SK-N-SH (cell line): ENCODE data around the gene ARID5A. TPM values are rescaled to one million over a fixed set of nuclear protein-coding genes. Genes with fewer than 3 reads are reported as not detected.

Source experiments
- CTCF ChIA-PET: fragments of 300-600, 350-600 bp; formaldehyde crosslinking; extraction: SDS; loops from one replicate; lab custom pipeline; 2021; lab: Yijun Ruan, JAX
- POLR2A ChIA-PET: fragments of 350-600 bp; sonication (Branson Sonifier 250); formaldehyde crosslinking; extraction: SDS; loops from one replicate; lab custom pipeline; 2020; ENCODE audit warnings: antibody characterized with exemption, inconsistent platforms; lab: Yijun Ruan, JAX
- DNase-seq: peaks from one replicate; pipeline ENCODE4 v3.0.0; 2012
- H2AFZ ChIP-seq: fragments of 200-600 bp; sonication (generic); 2 replicates; pipeline ENCODE4 v1.8.1; 2016; ENCODE audit warnings: antibody characterized with exemption, mild to moderate bottlenecking, low read depth
- H3F3A ChIP-seq: fragments of 200-600 bp; sonication (generic); replicated peaks from 2 replicates; pipeline ENCODE3; 2016; ENCODE audit warnings: antibody characterized with exemption, mild to moderate bottlenecking; ENCODE audit not compliant: insufficient read depth
- H3K27ac ChIP-seq, 2 experiments: fragments of 200-500 bp in 1 of 2; fragments of 200-600 bp in 1 of 2; sonication (Bioruptor generic) in 1 of 2; sonication (generic), shearing (Covaris generic) in 1 of 2; 2 replicates each; pipeline versions ENCODE4 v1.5.1 to v1.6.1; 2014 to 2016; ENCODE audit warnings: low read depth in 2 of 2, inconsistent platforms in 1 of 2, low read length in 1 of 2, mild to moderate bottlenecking in 1 of 2, mixed read lengths in 1 of 2
- H3K27me3 ChIP-seq: fragments of 200-600 bp; sonication (generic), shearing (Covaris generic); 2 replicates; pipeline ENCODE4 v1.6.1; 2016; ENCODE audit warnings: mixed run types; ENCODE audit not compliant: insufficient read depth
- H3K36me3 ChIP-seq, 2 experiments: fragments of 200-500 bp in 1 of 2; fragments of 200-600 bp in 1 of 2; sonication (Bioruptor generic) in 1 of 2; sonication (generic) in 1 of 2; replicated peaks in 1 of 2; 2 replicates each; pipeline versions ENCODE3 to v1.5.1; 2014 to 2016; ENCODE audit warnings: low read length in 1 of 2, mild to moderate bottlenecking in 1 of 2; ENCODE audit not compliant: insufficient read depth in 2 of 2, control insufficient read depth in 1 of 2
- H3K4me1 ChIP-seq, 2 experiments: fragments of 200-500 bp in 1 of 2; fragments of 200-600 bp in 1 of 2; sonication (Bioruptor generic) in 1 of 2; sonication (generic), shearing (Covaris generic) in 1 of 2; 2 replicates each; pipeline versions ENCODE4 v1.5.1 to v1.6.1; 2014 to 2016; ENCODE audit warnings: low read depth in 1 of 2, low read length in 1 of 2, mixed run types in 1 of 2; ENCODE audit not compliant: insufficient read depth in 2 of 2, control insufficient read depth in 1 of 2
- H3K4me2 ChIP-seq: fragments of 200-600 bp; sonication (generic), shearing (Covaris generic); 2 replicates; pipeline ENCODE4 v1.6.1; 2017; ENCODE audit warnings: mixed run types
- H3K4me3 ChIP-seq, 2 experiments: fragments of 200-500 bp in 1 of 2; fragments of 200-600 bp in 1 of 2; sonication (Bioruptor generic) in 1 of 2; sonication (generic), shearing (Covaris generic) in 1 of 2; 2 replicates each; pipeline versions ENCODE4 v1.5.1 to v1.8.1; 2014 to 2016; ENCODE audit warnings: low read depth in 2 of 2, inconsistent platforms in 1 of 2, low read length in 1 of 2, mild to moderate bottlenecking in 1 of 2, mixed read lengths in 1 of 2, moderate library complexity in 1 of 2
- H3K79me2 ChIP-seq: fragments of 200-600 bp; sonication (generic); 2 replicates; pipeline ENCODE4 v1.8.1; 2017; ENCODE audit warnings: mild to moderate bottlenecking; ENCODE audit not compliant: insufficient read depth
- H3K9ac ChIP-seq: fragments of 200-600 bp; sonication (generic); 2 replicates; pipeline ENCODE4 v1.6.1; 2017; ENCODE audit warnings: mixed run types
- H3K9me2 ChIP-seq: fragments of 200-600 bp; sonication (generic); 2 replicates; pipeline ENCODE4 v1.6.1; 2017; ENCODE audit warnings: mixed run types
- H3K9me3 ChIP-seq: fragments of 200-600 bp; sonication (generic); 2 replicates; pipeline ENCODE4 v1.6.1; 2017; ENCODE audit warnings: mixed run types, mild to moderate bottlenecking, moderate library complexity
- H4K20me1 ChIP-seq: fragments of 200-600 bp; sonication (generic); 2 replicates; pipeline ENCODE4 v1.6.1; 2017; ENCODE audit warnings: mild to moderate bottlenecking, mixed run types; ENCODE audit not compliant: insufficient read depth
- CTCF ChIP-seq: fragments of 200-600 bp; sonication (generic); IDR thresholded peaks from 2 replicates; pipeline ENCODE4 v1.6.1; 2017; ENCODE audit warnings: antibody characterized with exemption, mild to moderate bottlenecking, moderate library complexity
- EZH2phosphoT487 ChIP-seq: fragments of 200-600 bp; sonication (generic); IDR thresholded peaks from 2 replicates; pipeline ENCODE4 v1.6.1; 2017; ENCODE audit warnings: low read depth, mixed run types, mild to moderate bottlenecking, antibody characterized with exemption, moderate library complexity, borderline replicate concordance
- FOSL2 ChIP-seq: IDR thresholded peaks from 2 replicates; pipeline ENCODE4 v1.4.0; 2012; ENCODE audit warnings: low read depth, mild to moderate bottlenecking, moderate library complexity, borderline replicate concordance
- FOXM1 ChIP-seq: IDR thresholded peaks from 2 replicates; pipeline ENCODE4 v1.4.0; 2012; ENCODE audit warnings: low read depth, mild to moderate bottlenecking
- GABPA ChIP-seq: IDR thresholded peaks from 2 replicates; pipeline ENCODE4 v1.4.0; 2012; ENCODE audit warnings: low read depth, mild to moderate bottlenecking
- GATA2 ChIP-seq: sonication (generic); formaldehyde crosslinking; IDR thresholded peaks from 2 replicates; pipeline ENCODE4 v1.5.0; 2020; ENCODE audit warnings: mild to moderate bottlenecking, missing genetic modification reagents
- IRF3 ChIP-seq: fragments of 150-350 bp; IDR thresholded peaks from 2 replicates; pipeline ENCODE4 v1.6.1; 2016; ENCODE audit warnings: mild to moderate bottlenecking, low read depth, low read length
- JUND ChIP-seq: IDR thresholded peaks from 2 replicates; pipeline ENCODE4 v1.4.0; 2012
- MEF2A ChIP-seq: IDR thresholded peaks from 2 replicates; pipeline ENCODE4 v1.4.0; 2012; ENCODE audit warnings: low read depth, borderline replicate concordance
- MXI1 ChIP-seq: IDR thresholded peaks from 2 replicates; pipeline ENCODE4 v1.6.1; 2012; ENCODE audit warnings: mild to moderate bottlenecking, low read depth, low read length, improper control_type of control experiment
- NFIC ChIP-seq: IDR thresholded peaks from 2 replicates; pipeline ENCODE4 v1.4.0; 2012; ENCODE audit warnings: borderline replicate concordance
- RAD21 ChIP-seq: IDR thresholded peaks from 2 replicates; pipeline ENCODE4 v1.6.1; 2012; ENCODE audit warnings: mild to moderate bottlenecking, low read length
- RFX5 ChIP-seq: IDR thresholded peaks from 2 replicates; pipeline ENCODE4 v1.6.1; 2012; ENCODE audit warnings: mild to moderate bottlenecking, improper control_type of control experiment, low read length
- SMC3 ChIP-seq: IDR thresholded peaks from 2 replicates; pipeline ENCODE4 v1.6.1; 2012; ENCODE audit warnings: low read depth, low read length, improper control_type of control experiment
- TEAD4 ChIP-seq: IDR thresholded peaks from 2 replicates; pipeline ENCODE4 v1.4.0; 2012; ENCODE audit warnings: mild to moderate bottlenecking, borderline replicate concordance; ENCODE audit not compliant: insufficient read depth
- USF1 ChIP-seq: IDR thresholded peaks from 2 replicates; pipeline ENCODE4 v1.4.0; 2012; ENCODE audit warnings: low read depth, borderline replicate concordance
- YY1 ChIP-seq: IDR thresholded peaks from 2 replicates; pipeline ENCODE4 v1.4.0; 2012; ENCODE audit warnings: low read depth, mild to moderate bottlenecking
- ZBTB33 ChIP-seq: IDR thresholded peaks from 2 replicates; pipeline ENCODE4 v1.4.0; 2012; ENCODE audit warnings: low read depth, borderline replicate concordance
- WGBS: methylation state at CpG from one replicate; pipeline ENCODE4 v1.1.6; 2017; ENCODE audit warnings: low lambda C conversion rate; 5-methylcytosine and 5-hydroxymethylcytosine counted together
- polyA plus RNA-seq, 3 experiments: library from polyadenylated mRNA; depleted of rRNA; stranded (reverse); fragments of >200 nt; gene quantifications; 2 replicates each; pipeline ENCODE4 v1.2.3, GENCODE V29; 2012

The ARID5A gene
- polyA plus RNA-seq, 1 of the 3 experiments (the other 2 are of a cell fraction) = 3.3 TPM

- Histone ChIP-seq H3K27ac (no peak overlapping the region), H3K27me3 (no peaks in the 10 kb centered on the region), H2AFZ (no peak overlapping the region), H3K4me3 (no peak overlapping the region; a peak in 1 of 4 replicates), H3K4me2 (no peak overlapping the region), H3K9ac (no peak overlapping the region), H4K20me1 (no peaks in the 10 kb centered on the region), H3F3A (peaks cover 3% of the 10 kb centered on the region), H3K9me3 (no peaks in the 10 kb centered on the region), H3K9me2 (no peaks in the 10 kb centered on the region), H3K79me2 (no peaks in the 10 kb centered on the region), H3K36me3 (peaks cover 0 to 3% of the 10 kb centered on the region in 2 experiments), H3K4me1 (peaks cover 0 to 3% of the 10 kb centered on the region in 2 experiments; a peak in 1 of 4 replicates)
- POLR2A ChIA-PET = interaction anchor here (0.6 to 0.7 kb wide), 2 partner anchors 19 to 155 kb away, joined by 3 to 5 read pairs; no protein-coding TSS in a partner anchor
- peak; percentile 56; the same call in 1 of the 2 replicates for TF ChIP-seq SMC3
- peak; percentile 90 for TF ChIP-seq CTCF
- TF ChIP-seq IRF3 = no peak
- TF ChIP-seq RAD21 = peak; percentile 82
- WGBS = 72% methylated on average over 16 of the region's 35 CpGs
- peak; percentile 90 for DNase-seq
- CTCF ChIA-PET = interaction anchor here (0.6 to 6.6 kb wide), 55 partner anchors 11 to 562 kb away, joined by 3 to 91 read pairs (median 4); partner anchors contain the start of gene NEURL3
Observed at GRCh38 chr2:96554293-96555145, 18.0 kb downstream of the ARID5A start.

- no peak for DNase-seq
- H3K27me3 ChIP-seq = no peaks in the 10 kb centered on the region
- TF ChIP-seq MEF2A (no peak), USF1 (no peak), RFX5 (no peak), YY1 (no peak), ZBTB33 (no peak), GATA2 (CRISPR knock-in tag) (no peak), TEAD4 (no peak), FOXM1 (no peak), MXI1 (no peak), JUND (no peak), NFIC (no peak), GABPA (no peak), FOSL2 (no peak), EZH2phosphoT487 (no peak), CTCF (no peak)
Observed at GRCh38 chr2:96555146-96555610, 18.6 kb downstream of the ARID5A start.

More at GRCh38 chr2:96555146-96555610, 18.6 kb downstream of the ARID5A start:
- Histone ChIP-seq H3K9ac (no peak overlapping the region), H3K27ac (no peak overlapping the region), H3K36me3 (peaks cover 0 to 3% of the 10 kb centered on the region in 2 experiments), H3F3A (peaks cover 3% of the 10 kb centered on the region), H3K4me3 (no peak overlapping the region), H3K9me2 (no peaks in the 10 kb centered on the region), H3K9me3 (no peaks in the 10 kb centered on the region), H4K20me1 (no peaks in the 10 kb centered on the region), H3K4me1 (peaks cover 0 to 3% of the 10 kb centered on the region in 2 experiments; a peak in 1 of 4 replicates), H3K4me2 (no peak overlapping the region), H2AFZ (no peak overlapping the region), H3K79me2 (no peaks in the 10 kb centered on the region)
- CTCF ChIA-PET = interaction anchor here (0.6 to 6.6 kb wide), 31 partner anchors 11 to 563 kb away, joined by 3 to 91 read pairs (median 7); partner anchors contain the start of gene NEURL3
- 93% methylated on average over 13 of the region's 14 CpGs for WGBS
- POLR2A ChIA-PET = no interaction called here
